ENCODE results near the gene MANF. TPM values are rescaled to one million over a fixed set of nuclear protein-coding genes. Genes with fewer than 3 reads are reported as not detected.
"Not testable (repeated sequence)": the region's sequence is repeated elsewhere in the genome, so short reads cannot be mapped to it uniquely, and the experiment has no call there.

Gene MANF
- total RNA-seq, 1 experiment from 2014 or later: 176 TPM

GRCh38 chr3:51384055-51384725 lies 901 bp upstream of the MANF start:
- DNase-seq: peak; percentile 40
- BruUV-seq (replicated peaks): TSS peak; percentile 83
- H3K4me1 Mint-ChIP-seq (ENCODE audit: low read depth, unreplicated experiment): peaks cover 27% of the 10 kb centered on the region
- H3K36me3 Mint-ChIP-seq (ENCODE audit: insufficient read depth, unreplicated experiment): peaks cover 54% of the 10 kb centered on the region
- intact Hi-C loops (cut with micrococcal nuclease; ENCODE audit: unreplicated experiment): no loop called here
- H3K27me3 Mint-ChIP-seq (ENCODE audit: unreplicated experiment): peaks cover 5% of the 10 kb centered on the region
- peak overlapping the region; percentile 99 for H3K27ac Mint-ChIP-seq (ENCODE audit: unreplicated experiment)
- CTCF ChIA-PET: interaction anchor here (1.1 kb wide), 1 partner anchor 283 kb away, joined by 8 read pairs; no protein-coding TSS in a partner anchor
- H3K4me3 Mint-ChIP-seq (ENCODE audit: low read depth, unreplicated experiment): peak overlapping the region; percentile 93
- TF ChIP-seq CTCF (IDR thresholded peaks at IDR 0.05; ENCODE audit: unreplicated experiment): no peak
- no peaks in the 10 kb centered on the region for H3K9me3 Mint-ChIP-seq (ENCODE audit: low read depth, unreplicated experiment)

GRCh38 chr3:51385621-51386091 lies 565 bp downstream of the MANF start:
- CTCF ChIA-PET: interaction anchor here (0.6 to 1.1 kb wide), 3 partner anchors 8 to 285 kb away, joined by 3 to 8 read pairs (median 3); no protein-coding TSS in a partner anchor
- peaks cover 68% of the 10 kb centered on the region for H3K36me3 Mint-ChIP-seq (ENCODE audit: insufficient read depth, unreplicated experiment)
- no peaks in the 10 kb centered on the region for H3K9me3 Mint-ChIP-seq (ENCODE audit: low read depth, unreplicated experiment)
- no peak for TF ChIP-seq CTCF (IDR thresholded peaks at IDR 0.05; ENCODE audit: unreplicated experiment)
- intact Hi-C loops (cut with micrococcal nuclease; ENCODE audit: unreplicated experiment): loop anchor here (5.0 kb wide), 1 partner anchor 768 kb away; the partner anchor contains the start of gene MAPKAPK3
- no peak for DNase-seq
- peaks cover 32% of the 10 kb centered on the region for H3K4me1 Mint-ChIP-seq (ENCODE audit: low read depth, unreplicated experiment)
- no peaks in the 10 kb centered on the region for H3K27me3 Mint-ChIP-seq (ENCODE audit: unreplicated experiment)
- peak overlapping the region; percentile 93 for H3K4me3 Mint-ChIP-seq (ENCODE audit: low read depth, unreplicated experiment)
- BruUV-seq (replicated peaks): no TSS peak
- peak overlapping the region; percentile 99 for H3K27ac Mint-ChIP-seq (ENCODE audit: unreplicated experiment)

GRCh38 chr3:51386159-51386851 lies 1.2 kb downstream of the MANF start:
- H3K4me3 Mint-ChIP-seq (ENCODE audit: low read depth, unreplicated experiment): peak overlapping the region; percentile 93
- DNase-seq: no peak
- BruUV-seq (replicated peaks): TSS peak; percentile 69
- peak overlapping the region; percentile 99 for H3K27ac Mint-ChIP-seq (ENCODE audit: unreplicated experiment)
- H3K27me3 Mint-ChIP-seq (ENCODE audit: unreplicated experiment): no peaks in the 10 kb centered on the region
- H3K9me3 Mint-ChIP-seq (ENCODE audit: low read depth, unreplicated experiment): no peaks in the 10 kb centered on the region
- peaks cover 32% of the 10 kb centered on the region for H3K4me1 Mint-ChIP-seq (ENCODE audit: low read depth, unreplicated experiment)
- H3K36me3 Mint-ChIP-seq (ENCODE audit: insufficient read depth, unreplicated experiment): peaks cover 74% of the 10 kb centered on the region
- intact Hi-C loops (cut with micrococcal nuclease; ENCODE audit: unreplicated experiment): loop anchor here (5.0 kb wide), 1 partner anchor 769 kb away; the partner anchor contains the start of gene MAPKAPK3
- TF ChIP-seq CTCF (IDR thresholded peaks at IDR 0.05; ENCODE audit: unreplicated experiment): no peak
- CTCF ChIA-PET: no interaction called here

- peaks cover 32% of the 10 kb centered on the region for H3K4me1 Mint-ChIP-seq (ENCODE audit: low read depth, unreplicated experiment)
- CTCF ChIA-PET: no interaction called here
- peak overlapping the region; percentile 93 for H3K4me3 Mint-ChIP-seq (ENCODE audit: low read depth, unreplicated experiment)
- DNase-seq: no peak
- intact Hi-C loops (cut with micrococcal nuclease; ENCODE audit: unreplicated experiment): loop anchor here (5.0 kb wide), 1 partner anchor 770 kb away; the partner anchor contains the start of gene MAPKAPK3
- H3K27me3 Mint-ChIP-seq (ENCODE audit: unreplicated experiment): no peaks in the 10 kb centered on the region
- no peak for TF ChIP-seq CTCF (IDR thresholded peaks at IDR 0.05; ENCODE audit: unreplicated experiment)
- no peaks in the 10 kb centered on the region for H3K9me3 Mint-ChIP-seq (ENCODE audit: low read depth, unreplicated experiment)
- peaks cover 78% of the 10 kb centered on the region for H3K36me3 Mint-ChIP-seq (ENCODE audit: insufficient read depth, unreplicated experiment)
- BruUV-seq (replicated peaks): no TSS peak
- H3K27ac Mint-ChIP-seq (ENCODE audit: unreplicated experiment): peak overlapping the region; percentile 99
Observed at GRCh38 chr3:51386852-51387229, 1.8 kb downstream of the MANF start.

GRCh38 chr3:51387281-51387680 lies 2.2 kb downstream of the MANF start:
- CTCF ChIA-PET: not testable (repeated sequence)
- H3K27ac Mint-ChIP-seq (ENCODE audit: unreplicated experiment): peak overlapping the region; percentile 77

More at GRCh38 chr3:51387281-51387680, 2.2 kb downstream of the MANF start:
- BruUV-seq (replicated peaks); H3K27me3 Mint-ChIP-seq (ENCODE audit: unreplicated experiment); H3K9me3 Mint-ChIP-seq (ENCODE audit: low read depth, unreplicated experiment); DNase-seq: not testable (repeated sequence)
- Mint-ChIP-seq H3K4me3 (ENCODE audit: low read depth, unreplicated experiment) (peak overlapping the region; percentile 93), H3K4me1 (ENCODE audit: low read depth, unreplicated experiment) (peaks cover 32% of the 10 kb centered on the region), H3K36me3 (ENCODE audit: insufficient read depth, unreplicated experiment) (peaks cover 82% of the 10 kb centered on the region)
- intact Hi-C loops (cut with micrococcal nuclease; ENCODE audit: unreplicated experiment): loop anchor here (5.0 kb wide), 1 partner anchor 770 kb away; the partner anchor contains the start of gene MAPKAPK3
